Stomach (tissue), 9 donors: ENCODE measurements around the gene NRIP1. TPM values are rescaled to one million over a fixed set of nuclear protein-coding genes. Genes with fewer than 3 reads are reported as not detected.

Experiments
- DNase-seq, 2 donors: peaks; one replicate each; pipeline versions ENCODE4 v3.0.0 to v3.0.0-alpha.2; 2013 to 2019
- H3K27ac ChIP-seq, 5 donors: fragments of 200-600 bp in 4 of 5; sonication (generic) in 4 of 5; one replicate each; pipeline ENCODE4 v1.5.1; 2013 to 2019; ENCODE audit warnings: mild to moderate bottlenecking in 1 of 5, moderate library complexity in 1 of 5
- H3K27me3 ChIP-seq, 3 donors: fragments of 200-600 bp; sonication (generic); one replicate each; pipeline ENCODE4 v1.5.1; 2017 to 2019; ENCODE audit warnings: mixed run types in 1 of 3
- H3K36me3 ChIP-seq, 4 donors: fragments of 200-600 bp; sonication (generic); 1 replicate in 3 of 4; 2 replicates in 1 of 4; pipeline ENCODE4 v1.5.1; 2016 to 2019
- H3K4me1 ChIP-seq, 4 donors: fragments of 200-600 bp; sonication (generic); one replicate each; pipeline ENCODE4 v1.5.1; 2016 to 2019
- H3K4me3 ChIP-seq, 4 donors: fragments of 200-600 bp; sonication (generic) in 3 of 4; one replicate each; pipeline ENCODE4 v1.5.1; 2016 to 2019; ENCODE audit warnings: mild to moderate bottlenecking in 1 of 4
- H3K9me3 ChIP-seq, 4 donors: fragments of 200-600 bp; sonication (generic); one replicate each; pipeline ENCODE4 v1.5.1; 2016 to 2019
- CTCF ChIP-seq, 7 experiments: fragments of 450-650 bp in 4 of 7; fragments of 200-600 bp in 3 of 7; sonication (generic) in 3 of 7; IDR thresholded peaks; one replicate each; pipeline ENCODE4 v1.5.1; 2016 to 2019; ENCODE audit warnings: antibody characterized with exemption in 7 of 7, control low read depth in 2 of 7, mild to moderate bottlenecking in 1 of 7
- EP300 ChIP-seq: sonication (generic); formaldehyde crosslinking; IDR thresholded peaks from one replicate; pipeline ENCODE4 v1.6.1; 2017; ENCODE audit warnings: antibody characterized with exemption
- POLR2A ChIP-seq, 4 donors: fragments of 450-650 bp; IDR thresholded peaks; one replicate each; pipeline ENCODE4 v1.6.1; 2016; ENCODE audit warnings: antibody characterized with exemption in 4 of 4, control low read depth in 2 of 4, mild to moderate bottlenecking in 1 of 4, moderate library complexity in 1 of 4
- POLR2AphosphoS5 ChIP-seq, 3 donors: sonication (generic); formaldehyde crosslinking; IDR thresholded peaks; one replicate each; pipeline ENCODE4 v1.6.1; 2016; ENCODE audit warnings: antibody characterized with exemption in 3 of 3
- WGBS, 5 donors: extraction: QIAGEN DNeasy Blood & Tissue Kit in 3 of 5; methylation state at CpG; one replicate each; pipeline versions ENCODE4 v1.1.5 to v1.1.7; 2013 to 2018; 5-methylcytosine and 5-hydroxymethylcytosine counted together
- intact Hi-C: fragments of 100-400 bp; cut with DNase I; formaldehyde crosslinking; loops from one replicate; pipeline ENCODE4 v1.15.1; 2023; ENCODE audit warnings: low total_unique reads
- polyA plus RNA-seq, 3 donors: library from polyadenylated mRNA; stranded (reverse); fragments of 200-250 nt; gene quantifications; one replicate each; pipeline ENCODE4 v1.2.3, GENCODE V29; 2013
- total RNA-seq, 5 donors: library from RNA; depleted of rRNA; stranded (reverse); fragments of >200 nt; gene quantifications; one replicate each; pipeline versions ENCODE4 v1.1.0 to v1.2.3, GENCODE V29; 2014 to 2016
- donor health status: healthy with polysubstance abuse.
- donor health status: Bipolar disorder and iron deficiency.
- donor health status: healthy.

NRIP1 gene
- total and polyA plus RNA-seq, 8 donors = 3.7 to 60.4 (median 17.4) TPM

- Histone ChIP-seq H3K27ac (no peak overlapping the region), H3K4me3 (no peak overlapping the region), H3K27me3 (no peaks in the 10 kb centered on the region), H3K9me3 (no peaks in the 10 kb centered on the region), H3K36me3 (no peaks in the 10 kb centered on the region), H3K4me1 (peaks cover 19 to 84% (median 52%) of the 10 kb centered on the region in 4 donors)
- WGBS, 5 donors = 49 to 73% (median 62%) methylated on average over 11 of the region's 11 CpGs
- no peak for DNase-seq
- intact Hi-C loops = no loop called here
- TF ChIP-seq EP300 (no peak), POLR2AphosphoS5 (IDR thresholded peaks at IDR 0.05) (no peak), CTCF (IDR thresholded peaks at IDR 0.05) (no peak), POLR2A (IDR thresholded peaks at IDR 0.05) (no peak)
Observed at GRCh38 chr21:15050568-15051377, 14.0 kb downstream of the NRIP1 start.

- H3K27ac ChIP-seq = no peak overlapping the region
- intact Hi-C loops = no loop called here
- H3K36me3 ChIP-seq = peaks cover 0 to 11% (median 6%) of the 10 kb centered on the region in 4 donors
- H3K27me3 ChIP-seq = no peaks in the 10 kb centered on the region
- WGBS, 5 donors = 90 to 97% (median 97%) methylated on average over 3 of the region's 3 CpGs
- no peak overlapping the region for H3K4me3 ChIP-seq
- DNase-seq = no peak
- no peak for TF ChIP-seq CTCF (IDR thresholded peaks at IDR 0.05)
- TF ChIP-seq POLR2A (IDR thresholded peaks at IDR 0.05) = no peak
- H3K9me3 ChIP-seq = no peaks in the 10 kb centered on the region
- peaks cover 0 to 32% (median 13%) of the 10 kb centered on the region in 4 donors for H3K4me1 ChIP-seq
Observed at GRCh38 chr21:15045017-15045416, 19.8 kb downstream of the NRIP1 start.

GRCh38 chr21:15042531-15042930, 22.3 kb downstream of the NRIP1 start:
- H3K27ac ChIP-seq = no peak overlapping the region
- peaks cover 0 to 13% (median 0%) of the 10 kb centered on the region in 4 donors for H3K4me1 ChIP-seq
- no peak for DNase-seq
- H3K4me3 ChIP-seq = no peak overlapping the region
- H3K9me3 ChIP-seq = no peaks in the 10 kb centered on the region
- peaks cover 0 to 11% (median 6%) of the 10 kb centered on the region in 4 donors for H3K36me3 ChIP-seq
- intact Hi-C loops = no loop called here
- TF ChIP-seq POLR2AphosphoS5 (IDR thresholded peaks at IDR 0.05) (no peak), POLR2A (IDR thresholded peaks at IDR 0.05) (no peak)
- H3K27me3 ChIP-seq = no peaks in the 10 kb centered on the region

- Histone ChIP-seq H3K4me1 (peaks cover 0 to 22% (median 2%) of the 10 kb centered on the region in 4 donors), H3K27ac (no peak overlapping the region), H3K4me3 (no peak overlapping the region), H3K27me3 (no peaks in the 10 kb centered on the region), H3K9me3 (no peaks in the 10 kb centered on the region), H3K36me3 (peaks cover 0 to 11% (median 6%) of the 10 kb centered on the region in 4 donors)
- no peak for DNase-seq
- intact Hi-C loops = no loop called here
- no peak for TF ChIP-seq POLR2AphosphoS5 (IDR thresholded peaks at IDR 0.05)
- TF ChIP-seq CTCF (IDR thresholded peaks at IDR 0.05) = no peak
- no peak for TF ChIP-seq EP300
- TF ChIP-seq POLR2A (IDR thresholded peaks at IDR 0.05) = no peak
- WGBS, 5 donors = 90 to 100% (median 95%) methylated on average over 1 of the region's 1 CpG
Observed at GRCh38 chr21:15039607-15040299, 25.0 kb downstream of the NRIP1 start.
